Retinal pigment epithelial cell (primary cell): Measurements from ENCODE around the gene TSKU.

Experiments used
- DNase-seq: peaks from one replicate; pipeline ENCODE4 v3.0.0-alpha.2; 2010; ENCODE audit warnings: low read depth
- H3K4me3 ChIP-seq: 2 replicates; pipeline ENCODE4 v1.5.1; 2011; ENCODE audit warnings: mild to moderate bottlenecking, low read length, control low read depth, moderate library complexity
- CTCF ChIP-seq: conservative IDR thresholded peaks from 2 replicates; pipeline ENCODE4 v1.5.1; 2011; ENCODE audit warnings: low read depth, low read length, control low read depth, inconsistent platforms

The TSKU gene

GRCh38 chr11:76738618-76739240 is 44.4 kb upstream of the TSKU start:
- no peak for DNase-seq
- H3K4me3 ChIP-seq, result no peak overlapping the region
- TF ChIP-seq CTCF, result no peak

- DNase-seq, result no peak
- H3K4me3 ChIP-seq, result no peak overlapping the region
- no peak for TF ChIP-seq CTCF
Measured at GRCh38 chr11:76739798-76740197, 43.4 kb upstream of the TSKU start.

- no peak for DNase-seq
- no peak overlapping the region for H3K4me3 ChIP-seq
- TF ChIP-seq CTCF, result no peak
Measured at GRCh38 chr11:76740772-76741171, 42.4 kb upstream of the TSKU start.

GRCh38 chr11:76742902-76743301 is 40.3 kb upstream of the TSKU start:
- DNase-seq, result no peak
- H3K4me3 ChIP-seq, result no peak overlapping the region
- TF ChIP-seq CTCF, result no peak

GRCh38 chr11:76744186-76745043 is 38.7 kb upstream of the TSKU start:
- no peak for TF ChIP-seq CTCF
- peak; percentile 89 for DNase-seq
- H3K4me3 ChIP-seq, result no peak overlapping the region

GRCh38 chr11:76745044-76745376 is 38.1 kb upstream of the TSKU start:
- no peak overlapping the region for H3K4me3 ChIP-seq
- no peak for DNase-seq
- no peak for TF ChIP-seq CTCF
